GM19238 (cell line): ENCODE data around the gene CYB5R2.
"Not testable (repeated sequence)": the region's sequence is repeated elsewhere in the genome, so short reads cannot be mapped to it uniquely, and the experiment has no call there.

ENCODE experiments used
- DNase-seq: peaks from one replicate; pipeline ENCODE4 v3.0.0; 2011; ENCODE audit warnings: low spot score; ENCODE audit not compliant: insufficient read length

Gene CYB5R2

DNA sequence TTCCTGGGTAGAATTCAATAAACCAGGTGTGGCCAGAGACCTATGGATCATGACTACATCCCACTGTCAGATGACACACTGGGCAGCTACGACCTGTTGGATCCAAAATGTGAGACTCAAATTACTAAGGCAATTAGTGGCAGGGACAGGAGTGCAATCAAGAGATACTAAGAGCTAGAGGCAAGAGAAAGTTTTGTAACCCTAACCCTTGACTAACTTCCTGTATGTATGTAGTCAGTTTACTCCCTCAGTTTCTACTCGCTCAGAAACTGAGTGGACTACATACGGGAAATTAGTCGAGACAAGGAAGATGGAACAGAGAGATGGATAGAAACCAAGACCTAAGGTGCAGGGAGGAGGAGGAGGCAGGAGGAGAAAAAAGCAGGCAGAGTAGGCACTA is 2.7 kb downstream of the CYB5R2 start:
- no peak for DNase-seq

DNA sequence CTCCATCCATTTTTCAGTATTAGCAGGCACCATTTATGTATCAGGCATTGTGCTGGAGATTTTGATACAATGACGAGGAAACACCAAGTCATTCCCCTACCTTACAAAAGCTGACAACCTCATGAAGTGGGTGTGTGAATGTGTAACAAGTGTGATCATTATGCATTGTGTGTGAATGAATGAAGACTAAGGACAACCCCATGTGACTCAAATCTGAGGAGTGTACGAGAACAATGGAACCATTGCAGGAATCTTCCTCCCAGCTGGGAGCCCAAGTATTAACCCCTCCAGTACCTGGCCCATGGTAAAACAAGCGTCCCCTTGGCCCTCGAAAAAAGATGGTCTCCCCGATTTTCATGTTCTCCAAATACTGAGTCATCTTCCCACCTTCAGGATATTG is 4.4 kb downstream of the CYB5R2 start:
- DNase-seq: no peak

DNA sequence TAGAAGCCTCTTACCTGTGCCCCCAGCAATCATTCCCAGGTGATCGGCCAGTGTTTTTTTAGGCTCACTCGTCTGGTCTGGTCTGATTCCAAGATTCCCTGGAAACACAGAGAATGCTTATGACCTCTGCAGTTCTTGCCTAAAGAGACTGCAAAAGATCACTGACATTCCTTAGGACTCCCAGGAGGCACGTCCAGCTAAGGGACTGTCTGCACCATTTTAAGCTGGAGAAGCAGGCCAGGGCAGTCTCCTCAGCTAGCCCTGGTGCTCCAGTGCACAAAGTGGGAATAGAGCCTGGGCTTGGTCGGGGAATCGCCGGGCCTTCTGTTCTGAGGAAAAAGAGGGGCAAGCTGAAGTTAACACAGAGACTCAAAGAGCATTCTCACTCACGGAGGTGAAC is 4.8 kb downstream of the CYB5R2 start:
- DNase-seq: no peak

DNA sequence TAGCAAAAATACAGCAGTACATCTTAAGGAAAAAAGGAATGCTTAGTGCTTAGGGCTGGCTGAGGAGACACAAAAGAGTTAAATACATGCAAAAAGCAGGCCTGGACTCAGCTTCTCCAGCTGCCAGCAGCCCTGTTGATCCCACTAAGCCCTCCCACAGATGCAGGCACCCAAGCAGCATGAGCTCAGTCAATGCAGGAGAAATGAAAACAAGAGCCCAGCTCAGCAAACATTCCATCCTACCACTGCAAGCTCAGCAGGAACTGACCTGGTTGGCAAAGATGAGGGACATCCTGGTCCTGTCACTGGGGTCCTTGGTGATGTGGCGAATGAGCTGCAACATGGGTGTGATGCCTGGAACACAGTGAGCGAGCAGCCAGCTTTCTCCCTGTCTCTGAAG is 5.8 kb downstream of the CYB5R2 start:
- DNase-seq: no peak

DNA sequence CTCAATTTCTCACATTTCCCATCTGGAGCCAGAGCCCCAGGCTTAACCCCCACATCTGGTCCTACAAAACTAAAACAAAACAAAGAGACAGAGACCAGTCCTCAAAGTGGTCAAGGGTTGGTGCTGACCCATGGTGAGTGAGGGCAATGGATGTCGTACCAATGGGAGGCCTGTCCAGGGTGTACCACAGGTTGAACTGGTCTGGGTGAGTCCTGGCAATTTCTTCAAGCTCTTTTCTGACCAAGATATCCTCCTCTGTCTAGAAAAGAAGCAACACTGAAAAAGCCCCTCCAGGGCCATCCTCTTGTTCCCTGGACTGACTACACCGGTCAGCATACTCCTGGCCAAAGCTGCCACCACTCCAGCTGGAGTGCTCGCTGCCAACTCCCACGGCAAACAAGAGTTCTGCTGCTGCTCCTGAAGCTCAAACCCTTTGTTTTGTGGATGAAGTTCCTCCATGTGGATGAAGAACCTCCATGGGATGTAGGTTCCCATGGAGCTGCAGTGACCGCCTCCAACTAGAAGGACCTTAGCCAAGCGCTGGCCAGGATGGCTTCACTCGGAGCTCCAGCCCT is 6.9 kb downstream of the CYB5R2 start:
- no peak for DNase-seq

DNA sequence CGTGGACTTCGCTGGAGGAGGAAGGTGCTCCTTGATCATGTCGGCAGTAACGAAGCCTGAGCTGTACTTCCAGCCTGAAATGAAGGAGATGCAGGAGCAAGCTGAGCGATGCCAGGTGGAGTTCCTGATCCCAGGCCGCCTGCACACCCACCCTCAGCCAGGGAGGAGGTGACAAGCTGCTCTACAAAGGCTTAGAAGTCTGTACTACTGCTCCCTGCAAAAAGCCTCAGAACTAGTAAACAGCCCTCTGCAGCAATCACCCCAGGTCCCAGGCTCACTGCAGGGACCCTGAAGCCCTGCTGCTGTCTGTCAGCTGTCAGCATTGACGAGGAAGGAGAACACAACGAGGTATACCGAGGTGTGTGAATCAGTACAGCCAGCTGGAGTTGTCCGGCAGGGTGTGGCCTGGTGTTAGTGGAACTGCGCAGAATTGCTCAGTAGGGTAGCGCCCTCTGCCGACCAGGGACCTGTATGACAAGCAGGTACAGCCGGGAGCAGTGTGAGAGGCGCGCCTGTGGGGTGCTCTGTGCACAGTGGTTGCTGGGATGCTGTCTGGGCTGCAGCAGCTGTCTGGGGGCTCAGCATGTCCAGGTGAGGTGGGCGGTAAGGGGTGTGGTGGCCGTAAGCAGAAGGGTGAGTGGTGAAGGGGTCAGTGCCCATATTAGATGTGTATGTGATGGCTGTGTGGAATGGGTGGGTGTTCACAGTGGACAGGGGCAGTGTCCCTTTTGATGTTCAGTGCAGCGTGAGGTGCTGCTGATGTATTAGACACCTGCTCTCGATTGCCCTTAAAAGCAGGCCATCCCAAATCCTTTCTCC is 7.6 kb downstream of the CYB5R2 start:
- DNase-seq: peak; percentile 87

DNA sequence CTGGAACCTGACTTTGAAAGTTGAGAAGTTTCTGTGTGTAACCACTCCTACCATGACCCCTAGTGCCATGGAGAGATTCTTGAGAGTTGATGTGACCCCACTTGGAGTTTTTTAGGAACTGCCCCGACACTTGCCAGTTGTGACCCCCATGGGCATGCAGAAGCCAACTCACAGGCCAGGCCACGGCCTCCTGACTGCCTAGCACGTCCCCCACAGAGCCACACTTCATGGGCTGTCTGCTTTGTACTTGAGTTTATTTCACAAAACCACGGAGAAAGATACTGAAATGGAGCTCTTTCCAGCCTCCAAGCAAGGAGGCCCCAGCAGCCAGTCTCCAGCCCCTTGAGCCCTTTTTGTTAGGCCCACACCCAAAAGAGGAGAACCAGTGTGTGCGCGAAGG is 8.4 kb downstream of the CYB5R2 start:
- no peak for DNase-seq

DNA sequence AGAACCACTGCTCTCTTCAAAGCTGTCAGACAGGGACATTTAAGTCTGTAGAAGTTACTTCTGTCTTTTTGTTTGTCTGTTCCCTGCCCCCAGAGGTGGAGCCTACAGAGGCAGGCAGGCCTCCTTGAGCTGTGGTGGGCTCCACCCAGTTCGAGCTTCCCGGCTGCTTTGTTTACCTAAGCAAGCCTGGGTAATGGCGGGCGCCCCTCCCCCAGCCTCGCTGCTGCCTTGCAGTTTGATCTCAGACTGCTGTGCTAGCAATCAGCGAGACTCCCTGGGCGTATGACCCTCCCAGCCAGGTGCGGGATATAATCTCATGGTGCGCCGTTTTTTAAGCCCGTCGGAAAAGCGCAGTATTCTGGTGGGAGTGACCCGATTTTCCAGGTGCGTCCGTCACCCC is 9.8 kb downstream of the CYB5R2 start:
- not testable (repeated sequence) for DNase-seq

DNA sequence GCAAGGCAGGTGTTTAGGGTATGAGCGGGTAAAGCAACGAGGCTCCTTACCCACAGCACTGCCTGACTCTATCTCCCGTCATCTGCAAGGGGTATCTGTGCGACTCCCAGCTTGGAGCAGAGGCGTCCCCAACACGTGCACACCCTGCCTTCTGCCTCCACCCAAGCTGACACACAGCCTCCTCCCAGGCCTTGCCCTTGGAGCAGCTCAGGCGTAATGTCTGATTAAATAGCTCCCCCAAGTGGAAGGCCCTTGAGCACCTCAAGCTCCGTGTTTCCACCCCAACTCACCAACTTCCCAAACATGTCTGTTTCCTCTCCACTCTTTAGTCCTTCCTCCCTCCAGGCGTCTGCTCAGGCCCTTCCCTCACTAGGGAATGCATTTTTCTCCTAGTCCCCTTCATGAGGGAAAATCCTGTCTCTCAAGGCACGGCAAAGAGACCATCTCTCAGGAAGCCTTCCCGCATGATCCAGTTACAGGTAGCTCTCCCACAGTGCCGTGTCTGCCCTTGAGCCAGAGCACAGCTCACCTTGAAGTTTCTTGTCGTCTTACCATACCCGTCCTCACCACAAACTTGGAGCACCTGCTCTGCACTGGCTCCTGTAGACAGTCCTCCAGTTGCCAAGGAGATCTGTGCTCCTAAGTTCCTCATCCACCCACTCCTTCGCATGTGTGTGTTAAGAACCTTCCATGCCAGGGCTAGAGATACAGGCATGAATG is 15.8 kb downstream of the CYB5R2 start:
- DNase-seq: no peak

DNA sequence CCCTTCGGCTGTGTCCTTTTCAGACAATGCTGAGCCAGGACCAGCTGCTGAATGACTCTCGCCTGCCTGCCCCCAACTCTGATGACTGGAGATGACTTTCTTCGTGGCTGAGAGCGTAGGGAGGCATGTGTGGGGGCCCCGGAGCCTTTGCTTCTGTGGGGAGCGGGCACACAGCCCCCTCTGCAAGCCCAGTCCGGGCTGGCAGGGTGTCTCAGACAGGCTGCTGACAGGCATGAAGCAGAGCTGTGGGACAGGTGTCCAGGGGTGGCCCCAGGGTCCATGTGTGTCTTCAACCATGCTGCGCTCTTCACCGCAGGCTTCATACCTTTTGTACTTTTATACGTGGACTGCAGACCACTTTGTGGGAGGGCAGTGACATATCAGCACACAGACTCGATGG is 16.6 kb downstream of the CYB5R2 start:
- DNase-seq: no peak

DNA sequence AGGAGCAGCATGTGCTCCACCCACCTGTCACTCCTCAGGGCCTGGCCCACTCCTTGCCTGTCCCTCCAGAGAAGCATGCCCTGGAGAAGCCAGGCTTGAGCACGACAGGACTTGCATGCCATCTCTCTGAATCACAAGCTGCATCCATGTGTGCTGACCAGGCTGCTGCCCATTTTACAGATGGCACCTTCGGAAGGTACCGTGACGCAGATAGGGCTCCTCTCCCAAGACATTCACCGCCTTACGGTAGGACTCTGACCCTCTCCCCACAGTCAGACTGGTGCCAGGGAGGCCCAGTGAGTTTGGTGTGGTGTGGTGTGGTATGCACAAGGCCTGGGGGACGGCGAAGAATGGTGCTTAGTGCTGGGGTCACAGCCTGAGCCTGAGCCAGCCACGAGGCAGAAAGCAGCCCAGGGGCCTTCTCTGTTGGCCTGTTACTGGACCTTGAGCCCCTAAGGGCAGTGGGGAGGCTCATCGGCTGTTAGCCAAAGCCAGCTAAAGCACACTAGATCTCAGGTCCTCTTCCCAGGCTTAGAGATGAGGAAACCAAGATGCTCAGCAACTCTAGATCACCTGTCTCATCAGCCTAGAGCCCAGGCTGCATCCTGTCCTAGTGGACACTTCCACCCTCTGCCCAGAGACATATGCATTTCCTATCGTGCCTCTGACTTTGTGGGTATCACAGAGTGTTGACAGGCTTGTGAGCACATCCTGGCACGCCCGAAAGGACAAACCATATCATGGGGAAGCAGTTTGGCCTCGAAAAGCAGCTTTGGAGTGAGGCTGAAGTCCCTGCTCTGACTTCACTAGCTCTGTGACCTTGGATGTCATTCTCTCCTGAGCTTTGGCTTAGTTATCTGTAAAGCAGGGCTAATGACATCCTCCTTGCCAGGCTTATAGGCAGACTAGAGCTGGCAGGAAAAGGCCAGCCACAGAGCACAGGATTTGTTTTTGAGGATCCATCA is 17.8 kb downstream of the CYB5R2 start:
- no peak for DNase-seq

DNA sequence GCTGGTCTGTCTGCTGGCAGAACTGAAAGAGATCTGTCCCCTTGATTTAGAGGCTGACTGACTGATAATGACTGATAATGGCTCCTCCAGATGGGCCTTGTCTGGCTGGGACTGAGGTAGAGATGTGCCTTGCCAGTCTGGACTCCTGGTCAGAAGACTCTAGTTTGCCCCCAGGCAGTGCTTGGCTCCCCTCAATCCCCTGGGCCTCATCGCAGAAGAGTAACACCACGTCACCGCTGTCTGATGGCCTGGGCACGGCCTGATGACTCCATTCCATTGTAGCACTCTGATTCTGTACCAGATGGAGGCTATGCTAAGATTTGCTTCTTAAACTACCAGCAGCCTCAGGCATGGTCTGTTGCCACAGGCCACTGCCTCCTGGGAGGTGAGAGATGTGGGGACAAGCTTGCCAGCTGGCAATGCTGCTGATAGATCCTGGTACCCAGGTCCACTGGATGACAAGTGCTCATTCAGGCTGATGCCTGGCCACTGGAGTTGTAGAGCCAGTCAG is 19.1 kb downstream of the CYB5R2 start:
- DNase-seq: no peak

DNA sequence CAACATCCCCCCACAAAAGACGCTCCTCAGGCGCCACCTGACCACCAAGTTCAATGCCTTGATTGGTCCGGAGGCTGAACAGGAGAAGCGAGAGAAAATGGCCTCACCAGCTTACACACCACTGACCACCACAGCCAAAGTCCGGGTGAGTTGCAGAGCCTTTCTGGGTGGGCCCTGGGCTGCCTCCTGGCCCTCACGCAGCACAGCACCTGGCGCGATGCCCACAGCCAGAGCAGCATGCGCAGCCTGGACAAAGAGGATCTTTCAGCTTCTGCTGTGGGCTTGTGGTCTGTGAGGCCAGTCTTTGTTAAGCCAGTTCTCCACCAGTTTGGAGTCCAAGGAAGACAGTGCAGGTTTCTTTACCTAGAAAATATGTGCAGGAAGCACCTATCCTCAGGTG is 21.6 kb downstream of the CYB5R2 start:
- no peak for DNase-seq

DNA sequence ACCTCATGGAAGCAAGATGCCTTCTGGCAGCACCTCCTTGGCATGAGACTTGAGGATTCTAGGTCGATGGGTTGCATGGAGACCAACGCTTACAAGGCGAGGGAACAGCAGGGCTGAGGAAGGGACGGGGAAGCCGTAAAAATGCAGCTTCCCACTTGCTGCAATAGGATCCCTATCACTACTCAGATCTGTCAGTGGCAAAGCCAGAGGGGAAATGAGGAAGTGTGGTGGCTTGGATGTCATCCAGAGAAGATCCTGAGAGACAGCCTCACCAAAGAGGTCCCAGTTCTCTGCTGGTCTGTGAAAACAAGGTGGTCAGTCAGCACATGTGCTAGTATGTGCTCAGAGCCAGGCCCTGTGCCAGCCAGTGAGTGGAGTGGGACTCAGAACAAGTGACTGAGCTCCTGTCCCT is 22.2 kb downstream of the CYB5R2 start:
- DNase-seq: no peak

DNA sequence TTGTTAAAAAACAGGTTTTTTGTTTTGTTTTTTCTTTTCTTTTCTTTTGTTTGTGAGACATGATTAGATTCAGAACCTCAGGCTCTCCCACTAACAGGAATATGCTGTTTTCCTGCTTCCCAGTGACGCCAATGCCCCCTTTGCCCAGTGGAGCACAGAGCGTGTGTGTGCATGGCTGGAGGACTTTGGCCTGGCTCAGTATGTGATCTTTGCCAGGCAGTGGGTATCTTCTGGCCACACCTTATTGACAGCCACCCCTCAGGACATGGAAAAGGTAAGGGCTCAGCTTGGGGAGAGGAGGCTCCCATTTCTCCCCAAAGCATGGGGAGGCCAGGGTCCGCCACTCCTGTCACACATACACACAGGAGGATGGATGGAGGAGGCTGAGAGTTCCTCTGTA is 25.0 kb downstream of the CYB5R2 start:
- no peak for DNase-seq

DNA sequence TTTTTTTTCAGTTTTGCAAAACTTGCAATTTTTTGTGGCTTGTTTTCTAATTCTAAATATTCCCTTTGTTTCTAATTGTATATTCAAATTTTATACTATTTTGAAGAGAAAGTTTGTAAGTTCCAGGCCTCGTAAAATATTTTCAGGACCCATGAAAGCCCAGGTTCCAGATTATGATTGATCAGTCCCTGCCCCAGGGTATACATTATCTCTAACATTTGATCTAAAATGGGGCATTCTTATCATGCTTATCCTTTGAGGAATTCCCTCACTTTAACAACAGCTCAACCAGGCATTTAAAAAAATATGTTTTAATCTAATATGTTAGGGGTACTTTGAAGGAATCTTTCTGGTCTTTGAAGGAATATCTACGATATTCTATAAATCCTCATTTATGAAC is 26.4 kb downstream of the CYB5R2 start:
- no peak for DNase-seq

DNA sequence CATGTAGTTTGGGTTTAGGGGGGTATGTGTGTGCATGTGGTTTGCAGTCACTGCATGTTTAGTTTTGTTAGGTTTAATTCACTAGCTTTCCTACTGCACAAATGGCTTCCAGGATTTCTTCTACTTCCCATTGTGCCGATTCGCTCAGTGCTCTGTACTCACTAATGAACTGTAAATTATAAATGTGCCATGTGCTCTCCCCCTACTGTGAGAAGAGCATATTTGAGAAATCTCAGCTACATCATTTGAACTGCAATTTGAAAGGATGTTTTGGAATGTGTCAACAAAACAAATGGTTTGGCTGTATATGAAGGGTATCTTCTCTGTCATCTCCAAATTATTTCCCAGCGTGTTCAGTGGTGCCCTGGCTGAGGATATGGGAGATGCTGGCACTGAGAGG is 28.1 kb downstream of the CYB5R2 start:
- no peak for DNase-seq

DNA sequence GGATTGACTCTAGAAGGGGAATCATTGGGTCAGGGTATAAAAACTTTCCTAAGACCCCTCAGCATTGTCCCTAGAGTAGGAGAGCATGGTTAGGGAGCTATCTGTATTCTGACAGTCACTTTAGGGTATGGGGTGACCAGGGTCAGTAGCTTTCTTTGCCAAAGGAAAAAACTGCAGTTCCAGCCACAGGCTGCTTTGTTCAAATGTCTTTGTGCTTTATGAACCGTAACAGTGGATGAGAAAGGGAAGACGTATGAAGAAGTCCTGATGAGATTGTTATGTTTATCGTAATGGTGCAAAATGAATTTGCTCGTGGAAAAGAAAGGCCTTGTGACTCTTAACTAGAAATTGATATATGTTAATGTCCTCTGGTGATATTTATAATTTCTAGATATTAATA is 30.0 kb downstream of the CYB5R2 start:
- DNase-seq: no peak

DNA sequence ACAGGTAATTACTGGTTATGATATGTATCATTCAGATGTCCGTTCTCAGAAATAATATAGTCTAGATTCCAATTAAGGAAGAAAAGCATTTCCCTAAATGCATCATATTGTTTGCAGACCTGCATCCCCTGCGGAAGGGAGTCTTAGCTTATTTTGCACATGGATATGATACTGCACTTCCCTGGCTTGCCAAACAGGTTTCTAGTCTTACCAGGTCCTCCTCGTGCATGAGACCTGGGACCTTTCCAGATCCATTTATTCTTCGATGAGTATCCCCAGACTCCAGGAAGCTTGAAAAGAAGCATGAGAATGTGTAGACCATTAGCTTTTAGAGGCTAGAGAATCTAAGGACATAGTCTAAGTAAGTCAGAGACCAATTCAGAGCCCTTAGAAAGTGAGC is 30.6 kb downstream of the CYB5R2 start:
- DNase-seq: no peak

DNA sequence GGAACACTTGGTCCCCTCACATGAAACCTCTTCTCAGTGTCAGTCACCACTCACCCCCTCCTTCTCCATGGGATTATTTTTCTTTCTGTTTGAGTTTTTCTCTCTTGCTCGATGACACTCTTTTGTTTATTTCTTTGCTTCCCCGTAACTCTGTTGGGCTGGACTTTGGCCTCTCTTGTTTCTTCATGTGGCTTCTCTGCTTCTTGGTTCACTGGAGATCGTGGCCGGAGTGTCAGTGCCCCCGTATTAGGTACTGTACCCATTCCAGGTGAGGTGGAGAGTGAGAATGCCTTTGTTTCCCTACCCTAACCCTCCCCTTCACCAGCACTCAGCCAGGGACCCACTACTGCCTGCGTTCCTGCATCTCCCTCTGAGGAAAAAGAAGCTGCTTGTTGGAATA is 32.5 kb downstream of the CYB5R2 start:
- DNase-seq: no peak

DNA sequence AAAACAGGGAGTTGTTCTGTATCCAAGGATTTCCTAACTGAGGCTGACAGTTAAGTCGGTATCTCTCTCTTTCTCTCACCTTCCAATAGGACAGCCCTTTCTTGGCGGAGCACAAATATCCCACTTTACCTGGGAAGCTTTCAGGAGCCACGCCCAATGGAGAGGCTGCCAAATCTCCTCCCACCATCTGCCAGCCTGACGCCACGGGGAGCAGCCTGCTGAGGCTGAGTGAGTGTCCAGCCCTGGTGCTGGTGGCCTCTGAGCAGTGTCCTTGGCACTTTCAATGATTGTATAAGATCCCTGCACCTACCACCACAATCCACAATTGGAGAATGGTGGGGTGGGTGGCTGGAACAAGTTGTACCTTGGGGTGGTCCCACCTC is 33.7 kb downstream of the CYB5R2 start:
- DNase-seq: no peak
